H1 (cell line): Measurements from ENCODE around the gene SCN1B. TPM values are rescaled to one million over a fixed set of nuclear protein-coding genes. Genes with fewer than 3 reads are reported as not detected.

Experiments used
- CTCF ChIA-PET: fragments of 300-600 bp; sonication (Branson Sonifier 250); formaldehyde crosslinking; loops from one replicate; lab custom pipeline; 2021; ENCODE audit not compliant: partially characterized antibody; lab: Charles Lee
- POLR2A ChIA-PET: fragments of 300-600 bp; sonication (Branson Sonifier 250); formaldehyde crosslinking; loops from one replicate; lab custom pipeline; 2021; ENCODE audit warnings: inconsistent platforms; ENCODE audit not compliant: partially characterized antibody; lab: Charles Lee
- DNase-seq, 2 experiments: peaks; one replicate each; pipeline versions ENCODE4 v3.0.0 to v3.0.0-alpha.2; 2010 to 2022; ENCODE audit warnings: low spot score in 2 of 2, low read depth in 1 of 2, mixed read lengths in 1 of 2
- FAIRE-seq: peaks from 2 replicates; lab custom pipeline; 2011; peaks lifted over from hg19 to GRCh38; lab: Jason Lieb, UNC
- H2AFZ ChIP-seq: 2 replicates; pipeline ENCODE4 v1.8.1; 2012; ENCODE audit warnings: low read length, inconsistent platforms
- H2AK5ac ChIP-seq: 2 replicates; pipeline ENCODE4 v1.6.1; 2013; ENCODE audit warnings: low read depth, low read length
- H2BK120ac ChIP-seq: replicated peaks from 2 replicates; pipeline ENCODE3; 2013; ENCODE audit warnings: low read depth, low read length, inconsistent platforms
- H2BK12ac ChIP-seq: 2 replicates; pipeline ENCODE4 v1.6.1; 2013; ENCODE audit warnings: low read depth, low read length
- H2BK15ac ChIP-seq: 2 replicates; pipeline ENCODE4 v1.6.1; 2013; ENCODE audit warnings: low read length
- H2BK20ac ChIP-seq: 2 replicates; pipeline ENCODE4 v1.6.1; 2013; ENCODE audit warnings: low read length
- H2BK5ac ChIP-seq: 2 replicates; pipeline ENCODE4 v1.6.1; 2013; ENCODE audit warnings: low read depth, low read length
- H3K14ac ChIP-seq: 2 replicates; pipeline ENCODE4 v1.6.1; 2013; ENCODE audit warnings: inconsistent platforms; ENCODE audit not compliant: insufficient read length
- H3K18ac ChIP-seq: 2 replicates; pipeline ENCODE4 v1.6.1; 2013; ENCODE audit warnings: low read length; ENCODE audit errors: extremely low read depth
- H3K23ac ChIP-seq: 2 replicates; pipeline ENCODE4 v1.6.1; 2013; ENCODE audit warnings: inconsistent platforms; ENCODE audit not compliant: insufficient read length
- H3K23me2 ChIP-seq: 2 replicates; pipeline ENCODE4 v1.6.1; 2013; ENCODE audit warnings: low read depth, low read length
- H3K27ac ChIP-seq: 2 replicates; pipeline ENCODE4 v1.6.1; 2011; ENCODE audit warnings: low read depth, low read length, inconsistent platforms
- H3K27me3 ChIP-seq, 4 experiments: replicated peaks in 1 of 4; 1 replicate in 1 of 4; 2 replicates in 3 of 4; pipeline versions ENCODE4 v1.6.1 to v1.8.1; 2011 to 2013; ENCODE audit warnings: low read length in 3 of 4, mild to moderate bottlenecking in 3 of 4, inconsistent platforms in 2 of 4, mixed read lengths in 2 of 4, moderate library complexity in 1 of 4; ENCODE audit not compliant: control insufficient read depth in 3 of 4, insufficient read depth in 3 of 4; ENCODE audit errors: extremely low read depth in 1 of 4
- H3K36me3 ChIP-seq, 4 experiments: 2 replicates each; pipeline versions ENCODE4 v1.6.1 to v1.8.1; 2011 to 2013; ENCODE audit warnings: mild to moderate bottlenecking in 4 of 4, low read length in 3 of 4, moderate library complexity in 2 of 4, control low read depth in 1 of 4, inconsistent platforms in 1 of 4; ENCODE audit not compliant: insufficient read depth in 4 of 4, control insufficient read depth in 2 of 4
- H3K4ac ChIP-seq: replicated peaks from 2 replicates; pipeline ENCODE3; 2013; ENCODE audit warnings: low read length, low read depth, mixed read lengths, inconsistent platforms; ENCODE audit not compliant: insufficient read length
- H3K4me1 ChIP-seq, 4 experiments: replicated peaks in 1 of 4; 1 replicate in 1 of 4; 2 replicates in 3 of 4; pipeline versions ENCODE4 v1.6.1 to v1.8.1; 2011 to 2013; ENCODE audit warnings: low read length in 3 of 4, inconsistent platforms in 2 of 4, mixed read lengths in 1 of 4; ENCODE audit not compliant: insufficient read depth in 4 of 4, control insufficient read depth in 3 of 4
- H3K4me2 ChIP-seq, 2 experiments: 2 replicates each; pipeline versions ENCODE4 v1.6.1 to v1.8.1; 2011 to 2013; ENCODE audit warnings: low read depth in 2 of 2, low read length in 2 of 2, control low read depth in 1 of 2, inconsistent platforms in 1 of 2, mild to moderate bottlenecking in 1 of 2; ENCODE audit not compliant: insufficient read depth in 1 of 2
- H3K4me3 ChIP-seq, 4 experiments: fragments of 200-600, 300-600 bp in 1 of 4; sonication (generic), shearing (Covaris generic), sonication (Bioruptor Twin) in 1 of 4; 2 replicates each; pipeline versions ENCODE4 v1.5.1 to v1.8.1; 2011 to 2016; ENCODE audit warnings: low read length in 4 of 4, low read depth in 3 of 4, control low read depth in 2 of 4, inconsistent platforms in 2 of 4, mild to moderate bottlenecking in 2 of 4, mixed read lengths in 1 of 4, moderate library complexity in 1 of 4; ENCODE audit not compliant: insufficient read depth in 2 of 4; ENCODE audit errors: extremely low read depth in 1 of 4
- H3K56ac ChIP-seq: replicated peaks from 2 replicates; pipeline ENCODE3; 2013; ENCODE audit warnings: low read depth, mild to moderate bottlenecking, mixed read lengths, low read length, inconsistent platforms; ENCODE audit not compliant: insufficient read length
- H3K79me1 ChIP-seq: 2 replicates; pipeline ENCODE4 v1.6.1; 2013; ENCODE audit warnings: low read depth, low read length, control low read depth
- H3K79me2 ChIP-seq, 2 experiments: 2 replicates each; pipeline versions ENCODE4 v1.6.1 to v1.8.1; 2012 to 2013; ENCODE audit warnings: low read length in 2 of 2, mild to moderate bottlenecking in 2 of 2, inconsistent platforms in 1 of 2; ENCODE audit not compliant: insufficient read depth in 2 of 2, control insufficient read depth in 1 of 2
- H3K9ac ChIP-seq, 4 experiments: replicated peaks in 1 of 4; 1 replicate in 1 of 4; 2 replicates in 3 of 4; pipeline versions ENCODE4 v1.6.1 to v1.8.1; 2011 to 2013; ENCODE audit warnings: low read depth in 3 of 4, low read length in 3 of 4, control low read depth in 2 of 4, mild to moderate bottlenecking in 2 of 4, moderate library complexity in 2 of 4, inconsistent platforms in 1 of 4; ENCODE audit errors: extremely low read depth in 1 of 4
- H3K9me3 ChIP-seq, 2 experiments: 2 replicates each; pipeline versions ENCODE4 v1.6.1 to v1.8.1; 2012 to 2013; ENCODE audit warnings: mild to moderate bottlenecking in 2 of 2, moderate library complexity in 2 of 2, control low read depth in 1 of 2, inconsistent platforms in 1 of 2, low read depth in 1 of 2, low read length in 1 of 2, mixed read lengths in 1 of 2; ENCODE audit not compliant: insufficient read depth in 2 of 2
- H4K20me1 ChIP-seq, 2 experiments: replicated peaks in 1 of 2; 2 replicates each; pipeline versions ENCODE3 to v1.8.1; 2011 to 2013; ENCODE audit warnings: inconsistent platforms in 2 of 2, low read length in 2 of 2, mild to moderate bottlenecking in 1 of 2; ENCODE audit not compliant: insufficient read depth in 2 of 2, control insufficient read depth in 1 of 2
- H4K5ac ChIP-seq: 2 replicates; pipeline ENCODE4 v1.6.1; 2013; ENCODE audit warnings: low read length, low read depth, mixed read lengths, inconsistent platforms; ENCODE audit not compliant: insufficient read length
- H4K8ac ChIP-seq: 2 replicates; pipeline ENCODE4 v1.8.0; 2013; ENCODE audit warnings: mild to moderate bottlenecking, moderate library complexity, low read length, inconsistent platforms; ENCODE audit not compliant: insufficient read depth; ENCODE audit errors: extremely low read depth
- H4K91ac ChIP-seq: replicated peaks from 2 replicates; pipeline ENCODE3; 2013; ENCODE audit warnings: low read length, mixed read lengths, inconsistent platforms; ENCODE audit not compliant: insufficient read length
- ASH2L ChIP-seq: fragments of 200-600, 300-600 bp; sonication (generic); IDR thresholded peaks from one replicate; pipeline ENCODE4 v1.7.1; 2017; ENCODE audit warnings: low read length
- CBX5 ChIP-seq: fragments of 300-800, 300-1000 bp; sonication (generic); IDR thresholded peaks from 2 replicates; pipeline ENCODE4 v1.7.1; 2016; ENCODE audit warnings: antibody characterized with exemption, low read length, low read depth
- EZH2 ChIP-seq: fragments of 200-600 bp; sonication (generic); IDR thresholded peaks from 2 replicates; pipeline ENCODE4 v1.7.1; 2012; ENCODE audit warnings: low read depth, mild to moderate bottlenecking, moderate library complexity, low read length, inconsistent platforms; ENCODE audit not compliant: severe bottlenecking
- MAFK ChIP-seq: IDR thresholded peaks from 2 replicates; pipeline ENCODE4 v1.6.1; 2012; ENCODE audit warnings: low read depth, mild to moderate bottlenecking, improper control_type of control experiment, low read length
- POU5F1 ChIP-seq: IDR thresholded peaks from 2 replicates; pipeline ENCODE4 v1.6.1; 2011; ENCODE audit warnings: low read depth, mild to moderate bottlenecking, low read length, moderate library complexity
- SIN3A ChIP-seq, 2 experiments: IDR thresholded peaks in 1 of 2; conservative IDR thresholded peaks in 1 of 2; 2 replicates each; pipeline ENCODE4 v1.6.1; 2011 to 2012; ENCODE audit warnings: low read length in 2 of 2, improper control_type of control experiment in 1 of 2, low read depth in 1 of 2, mild to moderate bottlenecking in 1 of 2
- SP1 ChIP-seq: IDR thresholded peaks from 2 replicates; pipeline ENCODE4 v1.6.1; 2011; ENCODE audit warnings: low read depth, low read length
- SP2 ChIP-seq: IDR thresholded peaks from 2 replicates; pipeline ENCODE4 v1.6.1; 2012; ENCODE audit warnings: mild to moderate bottlenecking, low read length, inconsistent platforms
- SP4 ChIP-seq: IDR thresholded peaks from 2 replicates; pipeline ENCODE4 v1.6.1; 2012; ENCODE audit warnings: low read length, inconsistent platforms
- SUZ12 ChIP-seq: fragments of 200-600 bp; sonication (generic); IDR thresholded peaks from 2 replicates; pipeline ENCODE4 v1.6.1; 2012; ENCODE audit warnings: mild to moderate bottlenecking, inconsistent platforms, low read length, moderate library complexity, mixed read lengths
- ZNF274 ChIP-seq: IDR thresholded peaks from 2 replicates; pipeline ENCODE4 v1.7.0; 2012; ENCODE audit warnings: low read length, borderline replicate concordance; ENCODE audit errors: extremely low read depth
- WGBS, 2 experiments: shearing (Covaris generic) in 1 of 2; methylation state at CpG; one replicate each; pipeline versions ENCODE4 v1.1.6 to v1.1.7; 2013 to 2015; ENCODE audit warnings: low lambda C conversion rate in 2 of 2, mixed read lengths in 2 of 2, inconsistent platforms in 1 of 2, low coverage in 1 of 2, missing lambda C conversion rate in 1 of 2; ENCODE audit not compliant: insufficient replicate concordance in 2 of 2, insufficient coverage in 1 of 2, insufficient read length in 1 of 2; ENCODE audit errors: extremely low coverage in 1 of 2, missing lambda C conversion rate in 1 of 2; 5-methylcytosine and 5-hydroxymethylcytosine counted together
- polyA plus RNA-seq, 7 experiments: library from polyadenylated mRNA; depleted of rRNA in 3 of 7; stranded (reverse) in 5 of 7; unstranded in 2 of 7; fragments of >200 nt in 5 of 7; fragments of 200-250 nt in 2 of 7; gene quantifications; 1 replicate in 5 of 7; 2 replicates in 1 of 7; 4 replicates in 1 of 7; pipeline versions ENCODE4 v1.2.1 to v1.2.3, GENCODE V29; 2011 to 2013; ENCODE audit warnings: missing spikeins in 2 of 7, mixed read lengths in 2 of 7
- total RNA-seq: library from RNA; stranded (reverse); fragmentation: NEBNext Ultra II Directional; extraction: Animal tissue kit (Norgen Biotek cat#: 25700); gene quantifications from 2 replicates; pipeline ENCODE4 v1.2.1, GENCODE V29; 2021

SCN1B gene
- total and polyA plus RNA-seq, 2 of the 8 experiments (the other 6 are each of a cell fraction or from before 2014, with no cell fraction given) = 3.1 to 3.5 TPM

DNA sequence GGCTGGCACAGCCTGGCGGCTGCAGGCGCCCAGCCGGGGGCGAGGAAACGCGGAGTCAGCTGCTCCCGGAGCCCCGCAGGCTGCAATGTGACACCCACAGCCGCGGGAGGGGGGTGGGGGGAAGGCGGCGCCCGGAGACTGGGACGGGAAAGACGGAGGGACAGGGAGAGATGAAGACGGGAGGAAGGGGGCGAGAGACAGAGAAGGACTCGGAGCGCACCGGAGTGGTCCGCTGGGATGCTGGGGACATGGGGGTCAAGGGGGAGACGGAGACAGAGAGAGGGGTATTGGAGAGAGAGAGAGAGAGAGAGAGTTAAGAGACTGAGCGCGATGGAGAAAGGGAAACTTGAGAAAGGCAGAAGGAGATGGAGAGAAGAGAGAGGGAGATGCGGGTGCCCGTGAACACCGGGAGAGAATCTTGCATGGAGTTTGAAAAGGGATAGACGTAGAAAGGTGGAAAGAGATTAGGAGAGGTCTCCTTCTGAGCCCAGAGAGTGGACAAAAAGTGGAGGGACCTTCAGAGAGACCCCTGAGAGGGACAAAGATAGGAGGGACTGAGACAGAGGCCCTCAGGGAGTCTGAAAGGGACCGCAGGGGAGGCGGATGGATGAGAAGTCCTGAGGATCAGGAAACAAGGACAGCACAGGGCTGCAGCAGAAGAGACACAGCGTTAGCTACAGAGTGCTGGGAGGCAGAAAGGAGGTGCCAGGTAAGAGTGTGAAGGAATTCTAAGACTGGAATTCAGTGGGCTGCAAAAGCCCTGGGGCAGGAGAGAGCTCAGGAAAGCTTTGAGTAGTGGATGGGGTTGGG, 1.0 kb downstream of the SCN1B start:
- 0 out of 2 replicates have a peak overlapping the region, but pooled peaks have one; percentile 7 for H2BK12ac ChIP-seq
- H3K36me3 ChIP-seq = peaks cover 9 to 22% (median 13%) of the 10 kb centered on the region in 4 experiments
- 0 out of 2 replicates have a peak overlapping the region, but pooled peaks have one; percentile 88 for H2BK15ac ChIP-seq
- H3K79me1 ChIP-seq = no peaks in the 10 kb centered on the region
- H3K27me3 ChIP-seq = peaks cover 4 to 32% (median 28%) of the 10 kb centered on the region in 4 experiments
- POLR2A ChIA-PET = interaction anchor here (0.6 to 24.8 kb wide), 9 partner anchors 8 to 110 kb away, joined by 3 to 366 read pairs (median 4); partner anchors contain the start of genes GRAMD1A and HPN
- CTCF ChIA-PET = interaction anchor here (0.9 to 1.4 kb wide), 6 partner anchors 13 to 193 kb away, joined by 3 to 4 read pairs (median 3); partner anchors contain the start of genes LGI4 and ZNF792
- H3K14ac ChIP-seq = no peak overlapping the region
- H3K23me2 ChIP-seq = peaks cover 10% of the 10 kb centered on the region; the same call in 1 of the 2 replicates
- no peak overlapping the region for H3K56ac ChIP-seq
- no peak overlapping the region for H2BK5ac ChIP-seq
- H4K91ac ChIP-seq = no peak overlapping the region
- H3K4me3 ChIP-seq = peak overlapping the region; percentile 32 to 69 (median 39)
- no peak for FAIRE-seq
- H4K20me1 ChIP-seq = peaks cover 3 to 12% of the 10 kb centered on the region in 2 experiments
- H2BK20ac ChIP-seq = no peak overlapping the region
- H3K9ac ChIP-seq = no peak overlapping the region
- H3K23ac ChIP-seq = no peak overlapping the region
- H3K27ac ChIP-seq = no peak overlapping the region
- peaks cover 0 to 8% (median 4%) of the 10 kb centered on the region in 4 experiments; a peak in 6 of 7 replicates for H3K4me1 ChIP-seq
- H3K4me2 ChIP-seq = peak overlapping the region; percentile 67 to 95
- H4K8ac ChIP-seq = no peak overlapping the region
- no peak overlapping the region for H2BK120ac ChIP-seq
- no peak overlapping the region for H3K4ac ChIP-seq
- H4K5ac ChIP-seq = no peak overlapping the region
- H3K18ac ChIP-seq = peak overlapping the region; percentile 71
- H3K9me3 ChIP-seq = no peaks in the 10 kb centered on the region
- no peaks in the 10 kb centered on the region for H3K79me2 ChIP-seq
- DNase-seq = peak in 1 of 2 experiments; percentile 70
- 9% methylated on average over 14 of the region's 31 CpGs; no CpG with 5 or more reads in 1 of the 2 experiments for WGBS, 2 experiments
- no peak overlapping the region for H2AK5ac ChIP-seq
- H2AFZ ChIP-seq = 0 out of 2 replicates have a peak overlapping the region, but pooled peaks have one; percentile 56
- no peak for TF ChIP-seq POU5F1
- 0 out of 4 replicates have a peak, but pooled peaks of 1 of the 2 experiments have one; percentile 25 for TF ChIP-seq SIN3A (conservative IDR thresholded peaks at IDR 0.05 in 1 of 2, IDR thresholded peaks at IDR 0.05 in 1 of 2; ENCODE audit: low read depth in 1 of 2, low read length in 2 of 2)
- no peak for TF ChIP-seq SP4
- TF ChIP-seq ZNF274 = no peak
- no peak for TF ChIP-seq MAFK
- no peak for TF ChIP-seq ASH2L
- peak; percentile 52 for TF ChIP-seq EZH2
- no peak for TF ChIP-seq SP1
- no peak for TF ChIP-seq SP2
- TF ChIP-seq CBX5 = no peak
- peak; percentile 29; the same call in 1 of the 2 replicates for TF ChIP-seq SUZ12
